HepG2 (cell line): ENCODE results near the gene IL6ST. TPM values are rescaled to one million over a fixed set of nuclear protein-coding genes. Genes with fewer than 3 reads are reported as not detected.

ENCODE experiments used
- ARID5B ChIP-seq: IDR thresholded peaks from 2 replicates; pipeline ENCODE4 v1.4.0; 2020; ENCODE audit warnings: mild to moderate bottlenecking, missing genetic modification reagents
- ATF7 ChIP-seq, 2 experiments: fragments of 450-650 bp in 1 of 2; sonication (generic) in 1 of 2; formaldehyde crosslinking in 1 of 2; IDR thresholded peaks; 2 replicates each; pipeline versions ENCODE4 v1.4.0 to v1.6.1; 2016 to 2020; ENCODE audit warnings: antibody characterized with exemption in 1 of 2, mild to moderate bottlenecking in 1 of 2, missing genetic modification reagents in 1 of 2
- BORCS8-MEF2B ChIP-seq: sonication (generic); formaldehyde crosslinking; IDR thresholded peaks from 2 replicates; pipeline ENCODE4 v1.8.0; 2022; ENCODE audit warnings: mild to moderate bottlenecking, missing genetic modification reagents
- BRCA1 ChIP-seq: sonication (generic); formaldehyde crosslinking; IDR thresholded peaks from 2 replicates; pipeline ENCODE4 v1.4.0; 2020; ENCODE audit warnings: missing genetic modification reagents
- JARID2 ChIP-seq: sonication (generic); formaldehyde crosslinking; IDR thresholded peaks from 2 replicates; pipeline ENCODE4 v1.8.1; 2023; ENCODE audit warnings: missing genetic modification reagents, inconsistent platforms; ENCODE audit not compliant: insufficient replicate concordance
- JUND ChIP-seq: sonication (generic); formaldehyde crosslinking; IDR thresholded peaks from 2 replicates; pipeline ENCODE4 v1.8.0; 2022; ENCODE audit warnings: mild to moderate bottlenecking, missing genetic modification reagents
- KLF11 ChIP-seq: IDR thresholded peaks from 2 replicates; pipeline ENCODE4 v1.6.1; 2016; ENCODE audit warnings: missing compliant biosample characterization
- LRRFIP1 ChIP-seq: sonication (generic); formaldehyde crosslinking; conservative IDR thresholded peaks from 2 replicates; pipeline ENCODE4 v1.4.0; 2020; ENCODE audit warnings: missing genetic modification reagents
- PHF5A ChIP-seq: IDR thresholded peaks from one replicate; pipeline ENCODE4 v1.6.1; 2018; ENCODE audit warnings: low read depth, missing genetic modification reagents; ENCODE audit not compliant: unreplicated experiment
- SNAPC4 ChIP-seq: sonication (generic); formaldehyde crosslinking; IDR thresholded peaks from 2 replicates; pipeline ENCODE4 v1.4.0; 2020; ENCODE audit warnings: mild to moderate bottlenecking, missing genetic modification reagents
- ZBTB43 ChIP-seq: sonication (generic); formaldehyde crosslinking; conservative IDR thresholded peaks from 2 replicates; pipeline ENCODE4 v1.4.0; 2020; ENCODE audit warnings: missing genetic modification reagents
- ZBTB7A ChIP-seq: sonication (generic); formaldehyde crosslinking; IDR thresholded peaks from 2 replicates; pipeline ENCODE4 v1.8.0; 2022; ENCODE audit warnings: mild to moderate bottlenecking, missing genetic modification reagents
- ZNF101 ChIP-seq: sonication (generic); formaldehyde crosslinking; IDR thresholded peaks from 2 replicates; pipeline ENCODE4 v1.4.0; 2020; ENCODE audit warnings: mild to moderate bottlenecking, low read depth, missing genetic modification reagents, borderline replicate concordance
- ZNF333 ChIP-seq: sonication (generic); formaldehyde crosslinking; IDR thresholded peaks from 2 replicates; pipeline ENCODE4 v1.4.0; 2020; ENCODE audit warnings: mild to moderate bottlenecking, missing genetic modification reagents, borderline replicate concordance
- ZNF441 ChIP-seq: sonication (generic); formaldehyde crosslinking; IDR thresholded peaks from 2 replicates; pipeline ENCODE4 v1.7.0; 2021; ENCODE audit warnings: missing genetic modification reagents, borderline replicate concordance
- ZNF549 ChIP-seq: sonication (generic); formaldehyde crosslinking; IDR thresholded peaks from 2 replicates; pipeline ENCODE4 v1.5.0; 2020; ENCODE audit warnings: missing genetic modification reagents
- ZNF891 ChIP-seq: sonication (generic); formaldehyde crosslinking; IDR thresholded peaks from 2 replicates; pipeline ENCODE4 v1.5.0; 2020; ENCODE audit warnings: mild to moderate bottlenecking, missing genetic modification reagents
- ZSCAN21 ChIP-seq: sonication (generic); formaldehyde crosslinking; IDR thresholded peaks from 2 replicates; pipeline ENCODE4 v1.8.0; 2022; ENCODE audit warnings: mild to moderate bottlenecking, missing genetic modification reagents, moderate library complexity, borderline replicate concordance
- polyA plus RNA-seq, 8 experiments: library from polyadenylated mRNA; depleted of rRNA in 3 of 8; stranded (reverse) in 7 of 8; unstranded in 1 of 8; fragments of >200 nt; fragmentation: Illumina TruSeq in 4 of 8; extraction: Trizol in 4 of 8; gene quantifications; 2 replicates each; pipeline versions ENCODE4 v1.2.1 to v1.2.3, GENCODE V29; 2011 to 2016; ENCODE audit warnings: low read depth in 4 of 8, missing spikeins in 1 of 8, mixed read lengths in 1 of 8; ENCODE audit not compliant: insufficient read depth in 1 of 8
- total RNA-seq, 5 experiments: library from RNA; depleted of rRNA; stranded (reverse); fragments of >200 nt; fragmentation: Illumina TruSeq; extraction: Trizol; gene quantifications; 2 replicates each; pipeline ENCODE4 v1.2.3, GENCODE V29; 2016; ENCODE audit warnings: low read depth in 1 of 5

IL6ST gene
- total and polyA plus RNA-seq, 2 of the 13 experiments (the other 11 are each of a cell fraction or from before 2014, with no cell fraction given) = 66.6 to 166 TPM

- TF ChIP-seq SNAPC4 (CRISPR knock-in tag) (no peak), JARID2 (no peak), ZNF333 (CRISPR knock-in tag) (no peak), JUND (CRISPR knock-in tag) (peak; percentile 49), ZNF549 (CRISPR knock-in tag) (no peak), ZNF891 (no peak), ARID5B (CRISPR knock-in tag) (peak; percentile 84), BRCA1 (CRISPR knock-in tag) (no peak), ATF7 (IDR thresholded peaks at IDR 0.05) (no peak), ATF7 (CRISPR knock-in tag; IDR thresholded peaks at IDR 0.05) (no peak), ZNF101 (CRISPR knock-in tag) (no peak), LRRFIP1 (CRISPR knock-in tag) (no peak), PHF5A (CRISPR knock-in tag) (no peak), ZBTB43 (no peak), BORCS8-MEF2B (CRISPR knock-in tag) (no peak), ZNF441 (CRISPR knock-in tag) (no peak), KLF11 (CRISPR knock-in tag) (no peak), ZBTB7A (no peak), ZSCAN21 (CRISPR knock-in tag) (no peak)
These were observed 8.4 kb upstream of the IL6ST start (continued) for GRCh38 chr5:56003179-56003578.
